ENCODE data around the gene FOXO1.
A peak's percentile ranks its signal among the peaks of the same experiment; 100 is the strongest.
"Not testable (repeated sequence)": the region's sequence is repeated elsewhere in the genome, so short reads cannot be mapped to it uniquely, and the experiment has no call there.

FOXO1 gene

DNA sequence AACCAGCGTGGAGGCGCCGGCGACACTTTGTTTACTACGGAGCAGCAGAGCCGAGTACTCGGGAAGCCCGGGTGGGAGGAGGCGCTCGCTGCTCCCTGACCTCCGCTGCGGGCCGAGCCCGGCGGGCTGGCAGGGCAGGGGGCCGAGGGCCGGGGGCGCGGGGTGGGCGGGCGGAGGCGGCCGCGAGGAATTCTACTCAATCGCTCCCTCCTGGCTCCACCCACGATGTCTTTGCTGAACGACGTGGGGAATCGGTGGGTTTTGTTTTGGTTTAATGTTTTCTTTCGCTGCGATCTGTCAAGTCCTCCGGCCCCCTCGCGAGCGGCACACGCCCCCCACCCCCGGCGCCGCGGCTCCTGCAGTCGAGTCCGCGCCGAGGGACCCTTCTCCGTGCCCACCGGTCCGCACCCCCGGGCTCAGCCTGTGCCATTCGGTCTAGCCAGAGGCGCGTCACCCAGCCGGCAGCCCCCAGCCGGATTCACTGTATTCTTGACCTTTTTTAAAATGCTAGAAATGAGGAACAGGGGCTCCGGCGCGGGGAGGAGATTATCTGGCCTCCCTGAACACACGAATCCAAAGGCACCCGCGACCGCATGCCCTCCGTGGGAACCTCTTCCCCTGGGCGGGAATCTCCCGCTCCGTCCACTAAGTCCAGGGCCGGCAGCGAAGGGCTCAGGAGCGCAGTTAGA, 636 bp upstream of the FOXO1 start:
- peak; percentile 66 for DNase-seq (ENCODE audit: low spot score)

DNA sequence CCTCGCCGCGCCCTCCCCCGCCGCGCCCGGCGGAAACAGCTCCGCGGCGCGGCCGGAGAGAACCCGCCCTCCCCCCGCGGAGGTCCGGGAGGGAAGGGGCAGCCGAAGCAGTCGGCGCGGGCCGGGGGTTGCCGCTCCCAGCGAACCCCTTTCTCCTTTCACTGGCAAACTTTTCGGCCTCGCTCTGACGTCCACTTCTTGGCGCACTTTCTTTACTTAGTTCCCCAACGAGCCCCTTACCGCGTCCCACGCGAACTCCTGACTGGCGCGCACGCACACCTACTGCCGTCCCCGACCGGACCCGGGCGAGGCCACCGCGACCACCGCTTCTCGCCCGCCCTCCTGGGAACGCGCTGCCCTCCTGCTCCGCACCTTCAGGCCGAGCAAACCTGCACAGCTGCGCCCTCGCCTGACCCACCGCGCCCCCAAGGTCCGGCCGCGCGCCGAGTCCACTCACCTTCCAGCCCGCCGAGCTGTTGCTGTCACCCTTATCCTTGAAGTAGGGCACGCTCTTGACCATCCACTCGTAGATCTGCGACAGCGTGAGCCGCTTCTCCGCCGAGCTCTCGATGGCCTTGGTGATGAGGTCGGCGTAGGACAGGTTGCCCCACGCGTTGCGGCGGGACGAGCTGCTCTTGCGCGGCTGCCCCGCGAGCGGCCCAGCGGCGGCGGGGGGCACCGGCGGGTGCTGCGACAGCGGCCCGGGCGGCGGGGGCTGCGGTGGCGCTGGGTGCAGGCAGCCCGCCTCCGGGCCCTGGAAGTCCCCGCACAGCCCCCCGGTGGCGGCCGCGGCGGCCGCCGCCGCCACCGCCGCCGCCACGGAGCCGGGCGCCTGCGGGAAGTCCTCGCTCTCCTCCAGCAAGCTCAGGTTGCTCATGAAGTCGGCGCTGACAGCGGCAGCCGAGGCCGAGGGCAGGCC, 1.1 kb downstream of the FOXO1 start:
- no peak for DNase-seq (ENCODE audit: low spot score)

DNA sequence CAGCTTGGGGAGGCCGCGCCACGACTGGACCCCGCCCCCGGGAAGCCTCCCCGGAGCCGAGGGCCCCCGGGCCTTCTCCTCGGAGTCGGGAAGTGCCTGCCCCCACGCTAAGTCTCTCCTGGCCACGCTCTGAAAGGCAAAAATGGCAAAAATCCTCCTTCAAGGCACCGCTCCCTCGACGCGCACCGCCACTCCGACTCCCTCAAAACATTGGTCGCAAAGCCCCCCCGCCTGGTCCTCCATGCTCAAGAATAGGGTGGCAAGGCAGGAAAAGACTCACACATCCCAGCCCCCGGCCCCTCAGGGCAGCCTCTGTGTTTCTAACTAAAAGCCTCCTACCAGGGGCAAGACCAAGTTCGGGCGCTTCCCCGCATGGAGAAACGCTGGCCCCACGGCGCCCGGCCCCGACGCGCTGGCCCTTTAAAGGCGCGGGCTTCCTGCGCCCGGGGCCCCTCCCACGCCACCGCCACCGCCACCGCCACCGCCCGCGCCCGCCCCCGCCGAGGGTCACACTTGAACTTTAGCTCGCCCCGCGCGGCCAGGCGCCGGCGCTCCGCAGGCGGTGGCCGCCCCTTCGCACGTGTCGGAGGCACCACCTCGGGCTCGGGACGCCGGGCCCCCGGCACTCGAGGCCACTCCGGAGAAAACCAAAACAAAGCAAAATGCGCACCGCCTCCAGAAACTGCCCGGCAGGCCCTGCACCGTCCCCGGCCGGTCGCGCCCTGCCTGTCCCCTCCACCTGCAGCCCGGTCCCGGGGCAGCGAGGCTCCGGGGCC, 1.9 kb downstream of the FOXO1 start:
- no peak for DNase-seq (ENCODE audit: low spot score)

DNA sequence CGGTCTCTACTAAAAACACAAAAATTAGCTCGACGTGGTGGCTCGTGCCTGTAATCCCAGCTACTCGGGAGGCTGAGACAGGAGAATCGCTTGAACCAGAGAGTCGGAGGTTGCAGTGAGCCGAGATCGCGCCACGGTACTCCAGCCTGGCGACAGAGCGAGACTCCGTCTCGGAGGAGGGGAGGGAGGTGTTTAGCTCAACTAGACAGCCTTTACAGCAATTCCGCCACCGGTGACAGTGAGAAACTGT, 2.4 kb downstream of the FOXO1 start:
- not testable (repeated sequence) for DNase-seq (ENCODE audit: low spot score)

DNA sequence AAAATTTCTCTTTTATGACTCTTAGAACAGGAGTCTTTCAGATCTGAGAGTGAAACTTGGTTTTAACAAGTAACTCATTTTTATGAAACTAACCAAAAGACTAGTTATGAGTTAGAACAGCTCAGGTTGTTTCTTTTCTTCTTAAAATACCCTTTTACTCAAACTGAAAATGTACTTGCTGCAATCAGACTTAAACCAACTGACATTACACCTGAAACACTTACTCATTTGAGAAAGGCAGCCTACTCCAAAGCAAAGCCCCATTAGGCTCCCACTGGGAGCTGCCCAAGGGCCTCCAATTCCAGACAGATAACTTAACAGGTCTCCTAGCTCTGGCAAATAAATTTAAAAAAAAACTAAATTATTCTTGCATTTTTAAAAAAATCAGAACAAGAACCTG, 3.6 kb downstream of the FOXO1 start:
- DNase-seq (ENCODE audit: low spot score): no peak

DNA sequence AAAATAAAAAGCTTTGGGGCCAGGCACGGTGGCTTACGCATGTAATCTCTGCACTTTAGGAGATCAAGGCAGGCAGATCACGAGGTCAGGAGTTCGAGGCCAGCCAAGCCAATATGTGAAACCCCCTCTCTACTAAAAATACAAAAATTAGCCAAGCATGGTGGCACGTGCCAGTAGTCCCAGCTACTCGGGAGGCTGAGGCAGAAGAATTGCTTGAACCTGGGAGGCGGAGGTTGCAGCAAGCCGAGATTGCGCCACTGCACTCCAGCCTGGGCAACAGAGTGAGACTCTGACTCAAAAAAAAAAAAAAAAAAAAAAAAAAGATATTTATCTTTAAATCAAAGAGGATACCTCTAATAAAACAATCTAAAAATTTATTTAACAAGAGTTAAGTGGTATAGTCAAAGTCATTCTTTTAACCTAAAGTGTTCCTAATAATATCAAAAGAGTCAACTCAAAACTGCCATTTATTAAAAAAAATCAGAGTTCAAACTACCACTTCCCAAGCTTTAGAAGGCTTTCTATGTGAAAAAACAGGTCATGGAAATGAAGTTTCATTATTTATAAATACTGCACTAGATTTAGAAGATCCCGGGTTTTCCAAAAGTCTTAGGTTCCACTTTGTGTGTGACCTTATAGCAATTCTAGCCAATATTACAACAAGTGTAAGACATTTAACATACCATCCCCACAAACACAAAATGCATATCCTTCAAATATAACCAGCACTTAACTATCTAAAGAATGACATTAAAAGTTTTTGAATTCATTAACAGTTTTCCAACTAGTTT, 4.4 kb downstream of the FOXO1 start:
- DNase-seq (ENCODE audit: low spot score): no peak

DNA sequence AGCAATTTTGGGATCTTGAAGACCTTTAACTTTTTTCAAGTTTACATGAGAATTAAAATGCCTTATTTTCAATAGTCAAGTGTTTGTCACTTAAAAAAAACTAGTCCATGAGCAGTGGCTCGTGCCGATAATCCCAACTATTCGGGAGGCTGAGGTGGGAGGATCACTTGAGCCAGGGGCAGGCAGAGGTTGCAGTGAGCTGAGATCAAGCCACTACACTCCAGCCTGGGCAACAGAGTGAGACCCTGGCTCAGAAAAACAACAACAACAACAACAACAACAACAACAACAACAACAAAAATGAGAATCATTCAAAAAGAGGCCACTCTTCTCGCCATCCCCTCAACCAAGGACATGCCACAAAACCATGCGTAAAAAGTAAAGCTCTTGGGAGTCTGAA, 5.7 kb downstream of the FOXO1 start:
- no peak for DNase-seq (ENCODE audit: low spot score)

DNA sequence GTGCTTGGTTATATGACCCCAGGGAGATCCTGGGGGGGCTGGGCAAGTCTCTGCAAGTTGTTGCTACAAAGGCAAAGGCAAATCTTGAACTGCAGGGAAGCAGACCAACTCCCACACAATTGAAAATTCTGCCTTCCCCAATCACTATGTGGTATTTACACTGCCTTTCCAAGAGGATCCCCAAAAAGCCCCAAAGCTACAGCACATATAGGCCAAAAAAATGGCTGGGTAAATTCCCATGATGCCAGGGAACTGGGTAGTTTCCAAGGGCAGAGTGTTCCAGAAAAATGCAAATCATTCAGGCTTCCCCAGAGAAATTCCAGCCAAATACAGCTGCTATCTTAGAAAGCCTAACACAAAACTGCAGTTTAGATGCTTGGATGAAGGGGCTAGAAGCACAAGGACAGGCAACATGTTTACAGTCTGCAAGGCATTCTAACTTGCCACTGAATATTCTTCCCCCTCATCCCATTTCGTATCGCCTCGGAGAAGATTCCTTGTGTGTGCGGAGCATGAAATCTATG, 6.2 kb downstream of the FOXO1 start:
- no peak for DNase-seq (ENCODE audit: low spot score)

DNA sequence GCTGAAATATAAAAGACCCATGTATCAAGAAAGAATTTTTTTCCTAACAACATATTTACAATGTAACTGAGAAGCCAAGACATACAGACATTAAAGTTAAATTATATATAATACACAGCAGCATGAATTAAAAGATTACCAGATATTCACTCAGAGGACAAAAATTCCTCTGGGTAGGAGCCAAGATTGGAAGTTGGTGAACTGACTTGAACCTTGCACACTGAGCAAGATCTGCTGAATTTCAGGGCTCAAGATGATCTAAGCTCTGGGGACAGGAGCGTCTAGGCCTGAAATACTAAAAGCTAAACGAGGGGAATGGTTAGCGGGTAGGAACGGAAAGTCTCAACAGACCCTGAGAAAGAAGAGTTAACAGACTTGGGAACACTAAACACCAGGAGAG, 8.5 kb downstream of the FOXO1 start:
- DNase-seq (ENCODE audit: low spot score): no peak

DNA sequence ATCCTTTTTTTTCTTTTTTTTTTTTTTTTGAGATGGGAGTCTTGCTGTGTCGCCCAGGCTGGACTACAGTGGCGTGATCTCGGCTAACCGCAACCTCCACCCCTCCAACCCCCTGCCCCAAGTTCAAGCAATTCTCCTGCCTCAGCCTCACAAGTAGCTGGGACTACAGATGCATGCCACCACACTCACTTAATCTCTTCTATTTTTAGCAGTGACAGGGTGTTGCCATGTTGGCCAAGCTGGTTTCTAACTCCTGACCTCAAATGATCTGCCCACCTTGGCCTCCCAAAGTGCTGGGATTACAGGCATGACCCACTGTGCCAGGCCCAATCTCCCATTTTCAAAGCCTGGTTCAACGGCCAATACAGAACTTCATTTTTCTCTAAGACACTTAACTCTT, 9.1 kb downstream of the FOXO1 start:
- DNase-seq (ENCODE audit: low spot score): no peak

DNA sequence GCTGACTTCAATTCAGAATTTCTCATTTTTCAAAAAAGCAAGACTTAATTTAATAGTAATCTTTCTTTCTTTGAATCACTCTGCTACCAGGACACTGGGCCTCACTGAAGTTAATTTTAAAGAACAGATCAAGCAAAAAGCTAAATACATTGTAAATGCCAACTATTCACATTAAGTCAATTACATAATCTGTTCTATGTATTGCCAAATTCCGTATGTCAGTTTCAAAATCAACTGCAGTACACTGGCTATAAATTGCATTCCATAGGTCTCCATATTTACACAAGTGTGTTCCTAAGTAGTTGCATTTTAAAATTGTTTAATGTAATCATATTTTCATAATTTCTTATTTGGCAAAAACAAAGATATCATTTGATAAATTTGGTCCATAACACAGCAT, 10.1 kb downstream of the FOXO1 start:
- no peak for DNase-seq (ENCODE audit: low spot score)

DNA sequence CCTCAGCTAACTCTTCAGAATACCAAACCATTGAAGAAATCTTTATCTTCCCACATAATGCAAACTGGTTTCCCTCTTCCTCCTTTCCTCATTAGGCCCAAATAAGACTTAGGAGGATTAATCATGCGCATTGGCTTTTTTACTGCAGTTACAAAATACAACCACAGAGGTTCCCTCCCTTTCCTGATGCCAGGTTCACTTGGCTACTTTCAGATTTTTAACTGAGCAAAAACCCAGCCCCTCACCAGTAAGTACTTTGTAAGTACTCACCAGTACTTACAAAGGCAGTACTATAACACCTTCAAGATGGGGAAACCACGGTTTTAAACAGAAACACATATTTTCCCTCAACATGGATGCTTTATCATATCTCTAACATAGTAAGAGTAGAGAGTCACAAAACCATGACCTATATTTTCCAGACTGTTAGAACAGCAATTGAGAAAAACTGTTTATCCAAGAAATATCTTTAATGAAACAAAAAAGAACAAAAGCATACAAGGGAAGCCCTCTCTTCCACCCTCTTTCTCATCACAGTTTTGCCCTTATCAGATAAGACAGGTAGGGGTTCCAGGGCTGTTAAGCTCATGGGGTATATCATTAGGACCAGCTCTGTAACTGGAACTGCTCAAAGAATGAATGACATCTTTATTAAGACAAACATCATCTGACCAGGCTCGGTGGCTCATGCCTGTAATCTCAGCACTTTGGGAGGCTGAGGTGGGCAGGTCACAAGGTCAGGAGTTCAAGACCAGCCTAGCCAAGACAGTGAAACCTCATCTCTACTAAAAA, 12.7 kb downstream of the FOXO1 start:
- DNase-seq (ENCODE audit: low spot score): no peak

DNA sequence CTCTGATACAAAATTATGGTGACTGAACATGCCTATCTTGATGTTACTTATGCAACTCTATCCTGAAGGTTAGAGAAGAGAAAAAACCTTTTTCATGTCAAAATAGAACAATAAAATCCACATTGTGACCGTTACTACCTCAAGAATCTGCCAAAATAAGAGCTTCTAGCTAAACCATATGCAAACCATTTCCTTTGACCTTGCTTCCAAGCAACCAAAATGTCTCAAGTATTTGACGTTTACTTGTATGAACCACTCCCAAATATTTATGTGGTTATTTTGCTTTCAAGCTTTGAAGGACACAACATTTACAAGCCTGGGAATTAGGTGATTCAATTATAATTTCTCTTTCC, 13.9 kb downstream of the FOXO1 start:
- DNase-seq (ENCODE audit: low spot score): no peak

DNA sequence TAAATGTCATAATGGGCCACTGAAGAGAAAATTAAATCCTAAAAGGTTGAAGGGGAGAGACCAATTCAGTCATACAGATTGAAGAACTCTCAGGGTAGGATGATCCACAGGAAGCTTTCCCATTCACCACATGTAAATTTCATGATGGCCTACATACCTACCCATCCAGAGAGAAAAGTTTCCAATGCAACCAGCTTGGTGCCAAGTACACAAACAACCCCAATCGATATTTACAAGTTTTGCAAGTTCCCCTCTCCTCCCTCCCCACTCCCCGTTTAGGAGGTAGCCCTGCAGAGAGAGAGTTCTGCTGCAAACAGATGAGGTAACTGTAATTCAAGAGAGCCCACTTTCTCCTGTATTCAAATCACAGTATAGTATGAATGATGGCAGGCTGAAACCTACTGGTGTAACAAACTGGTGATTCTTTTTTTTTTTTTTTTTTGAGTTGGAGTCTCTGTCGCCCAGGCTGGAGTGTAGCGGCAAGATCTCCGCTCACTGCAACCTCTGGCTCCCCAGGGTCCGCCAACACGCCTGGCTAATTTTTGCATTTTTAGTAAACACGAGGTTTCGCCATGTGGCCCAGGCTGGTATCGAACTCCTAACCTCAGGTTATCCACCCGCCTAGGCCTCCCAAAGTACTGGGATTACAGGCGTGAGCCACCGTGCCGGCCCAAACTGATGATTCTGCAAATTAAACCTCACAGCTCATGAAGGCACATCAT, 14.4 kb downstream of the FOXO1 start:
- no peak for DNase-seq (ENCODE audit: low spot score)

DNA sequence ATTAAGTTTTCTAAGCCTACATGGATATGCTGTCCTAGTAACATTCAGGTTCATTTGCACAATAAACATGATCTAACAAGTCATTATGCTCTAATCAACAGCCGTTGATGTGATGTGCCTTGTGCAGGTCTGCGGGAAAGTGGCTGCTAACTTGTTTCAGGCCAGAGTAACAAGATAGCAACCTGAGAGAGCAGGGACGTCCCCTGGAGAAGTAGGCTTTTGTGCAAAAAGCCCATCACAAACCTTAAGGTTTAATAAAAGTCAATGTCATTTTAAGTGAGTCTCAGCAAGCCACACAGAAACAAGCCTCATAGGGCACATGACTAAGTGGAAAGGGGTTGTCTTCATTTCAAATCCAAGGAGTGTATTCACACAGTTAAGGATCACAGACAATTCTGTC, 17.6 kb downstream of the FOXO1 start:
- no peak for DNase-seq (ENCODE audit: low spot score)

DNA sequence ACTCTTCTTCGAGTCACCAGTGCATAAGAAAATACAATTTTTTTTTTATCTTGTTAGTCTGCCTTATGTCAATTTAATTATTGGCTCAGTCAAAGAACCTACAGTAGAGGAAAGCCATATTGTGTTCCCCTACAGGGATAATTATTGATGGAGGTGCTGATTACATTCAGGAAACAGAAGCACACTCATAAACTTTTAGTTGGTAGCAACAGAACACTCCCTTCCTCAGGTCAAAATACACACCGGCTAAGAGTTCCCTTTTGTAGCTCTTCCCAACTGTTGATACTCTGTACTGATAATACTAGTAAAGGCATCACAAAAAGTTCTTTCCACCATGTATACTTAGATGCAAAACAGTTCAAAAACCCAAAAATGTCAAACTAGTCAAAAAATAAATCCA, 18.4 kb downstream of the FOXO1 start:
- peak; percentile 36 for DNase-seq (ENCODE audit: low spot score)

DNA sequence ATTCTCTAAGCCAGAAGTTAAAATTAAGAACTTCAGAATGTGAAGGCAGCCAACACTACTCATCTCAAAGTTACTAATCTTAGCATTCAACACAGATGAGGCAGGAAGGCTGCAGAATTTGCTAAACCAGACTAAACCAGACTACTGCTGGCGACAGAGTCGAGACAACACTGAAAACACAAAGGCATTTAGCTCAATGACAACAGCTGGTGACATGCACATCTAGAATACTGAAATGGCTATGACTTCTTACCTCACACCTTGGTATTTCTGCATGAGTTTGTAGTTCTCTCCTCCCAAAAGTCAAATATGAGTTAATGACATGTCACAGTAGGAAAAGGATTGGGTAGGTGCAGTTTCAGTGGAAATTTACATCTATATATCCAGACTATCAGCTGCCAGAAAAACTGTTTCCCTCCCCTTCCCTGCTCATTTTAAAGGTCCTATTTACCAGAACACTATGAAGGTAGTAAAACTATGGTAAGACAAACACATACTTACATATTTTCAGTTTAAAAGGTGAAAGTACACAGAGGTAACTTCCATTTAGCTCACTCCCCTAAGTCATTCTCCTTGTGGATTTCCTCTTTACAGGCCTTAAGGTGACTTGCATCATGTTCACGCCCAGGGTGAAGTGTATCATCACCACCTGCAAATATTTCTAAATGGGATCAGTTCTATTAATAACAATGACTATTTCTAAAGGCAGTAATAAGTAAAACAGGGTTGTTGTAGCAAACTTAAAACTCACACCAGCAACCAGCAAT, 21.4 kb downstream of the FOXO1 start:
- DNase-seq (ENCODE audit: low spot score): no peak

DNA sequence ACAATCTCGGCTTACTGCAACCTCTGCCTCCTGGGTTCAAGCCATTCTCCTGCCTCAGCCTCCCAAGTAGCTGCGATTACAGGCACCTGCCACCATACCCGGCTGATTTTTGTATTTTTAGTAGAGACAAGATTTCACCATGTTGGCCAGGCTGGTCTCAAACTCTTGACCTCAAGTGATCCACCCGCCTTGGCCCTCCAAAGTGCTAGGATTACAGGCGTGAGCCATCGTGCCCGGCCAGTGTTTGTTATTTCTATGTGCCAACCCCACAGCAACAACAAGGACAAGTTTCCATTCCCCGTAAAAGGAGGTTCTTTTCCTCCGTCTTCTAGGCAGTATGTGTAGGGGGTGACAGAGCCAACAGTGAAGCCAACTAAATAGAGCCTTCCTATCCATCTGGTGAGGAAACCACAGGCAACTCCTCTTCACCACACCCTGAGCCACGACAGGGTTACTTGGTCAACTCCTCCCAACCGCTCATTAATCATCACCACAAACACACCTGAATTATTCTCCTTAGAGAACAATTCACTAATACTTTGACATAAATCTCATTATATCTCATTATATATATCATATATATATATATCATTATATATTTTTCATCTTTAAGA, 25.5 kb downstream of the FOXO1 start:
- DNase-seq (ENCODE audit: low spot score): no peak

DNA sequence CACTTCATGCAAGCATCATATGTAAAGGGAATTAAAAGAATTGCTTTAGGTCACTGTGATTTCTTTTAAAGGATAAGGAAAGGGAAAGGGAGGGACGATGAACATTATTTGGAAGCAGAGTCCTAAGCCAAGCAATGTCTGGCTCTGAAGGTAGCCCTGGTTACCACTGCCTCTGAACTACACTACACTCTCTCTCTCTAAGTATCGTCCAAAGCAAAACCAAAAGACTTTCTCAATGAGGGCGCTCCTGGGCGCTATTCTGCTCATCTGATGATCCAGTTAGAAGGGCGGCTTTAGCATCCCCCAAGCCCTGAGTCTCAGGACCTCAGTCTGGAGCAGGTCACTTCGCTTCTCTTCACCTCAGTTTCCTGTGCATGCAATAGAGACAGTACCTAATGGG, 26.2 kb downstream of the FOXO1 start:
- DNase-seq (ENCODE audit: low spot score): no peak
